Stimulated activated CD4-positive, alpha-beta T cell treated with anti-CD3 and anti-CD28 coated beads, Interleukin-4, amount 100 ng/mL, for 4 hours (primary cell): ENCODE results near the gene TBC1D22A.

Source experiments
- DNase-seq, 2 experiments: peaks; one replicate each; pipeline ENCODE4 v3.0.0-alpha.2; 2020

TBC1D22A gene

DNA sequence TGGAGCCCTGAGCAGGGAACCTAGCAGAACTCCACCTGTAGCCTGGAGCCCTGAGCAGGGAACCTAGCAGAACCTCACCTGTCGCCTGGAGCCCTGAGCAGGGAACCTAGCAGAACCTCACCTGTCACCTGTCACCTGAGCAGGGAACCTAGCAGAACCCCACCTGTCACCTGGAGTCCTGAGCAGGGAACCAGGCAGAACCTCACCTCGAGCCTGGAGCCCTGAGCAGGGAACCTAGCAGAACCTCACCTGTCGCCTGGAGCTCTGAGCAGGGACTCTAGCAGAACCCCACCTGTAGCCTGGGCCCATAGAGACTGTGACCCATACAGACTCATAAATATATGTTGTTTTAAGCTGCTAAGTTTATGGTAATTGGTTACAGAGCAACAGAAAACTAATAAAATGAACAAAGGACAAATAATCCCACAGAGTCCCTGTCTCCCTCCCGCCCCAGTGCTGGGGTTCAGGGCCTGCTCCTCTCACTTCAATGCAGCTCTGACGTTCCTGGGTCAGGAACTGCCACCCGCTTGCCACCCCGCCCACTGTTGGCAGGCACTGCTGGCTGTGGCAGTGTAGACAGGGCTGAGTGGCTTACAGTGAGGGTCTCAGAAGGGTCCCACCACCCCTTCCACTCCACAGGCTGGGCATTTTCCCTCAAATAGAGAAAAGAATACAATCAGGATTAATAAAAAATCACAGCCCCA is 259.1 kb downstream of the TBC1D22A start:
- no peak for DNase-seq

DNA sequence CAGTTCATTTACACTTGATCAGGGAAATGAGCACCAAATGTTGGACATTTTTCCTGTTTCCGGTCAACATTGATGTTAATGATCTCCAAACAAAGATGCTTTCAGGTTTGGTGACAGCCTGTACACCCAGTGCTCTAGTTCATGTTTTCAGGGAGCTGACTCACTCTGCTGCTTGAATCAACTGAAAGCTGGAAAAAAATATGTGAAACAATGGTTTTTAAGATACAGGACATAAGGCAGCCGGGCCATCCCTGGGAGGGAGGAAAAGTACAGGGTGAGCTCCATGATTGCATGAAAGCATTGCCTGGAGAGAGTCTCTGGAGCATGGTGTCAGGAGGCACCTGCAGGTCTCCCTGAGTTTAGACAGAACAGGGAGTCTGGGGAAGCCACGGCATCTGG is 259.6 kb downstream of the TBC1D22A start:
- DNase-seq = no peak

DNA sequence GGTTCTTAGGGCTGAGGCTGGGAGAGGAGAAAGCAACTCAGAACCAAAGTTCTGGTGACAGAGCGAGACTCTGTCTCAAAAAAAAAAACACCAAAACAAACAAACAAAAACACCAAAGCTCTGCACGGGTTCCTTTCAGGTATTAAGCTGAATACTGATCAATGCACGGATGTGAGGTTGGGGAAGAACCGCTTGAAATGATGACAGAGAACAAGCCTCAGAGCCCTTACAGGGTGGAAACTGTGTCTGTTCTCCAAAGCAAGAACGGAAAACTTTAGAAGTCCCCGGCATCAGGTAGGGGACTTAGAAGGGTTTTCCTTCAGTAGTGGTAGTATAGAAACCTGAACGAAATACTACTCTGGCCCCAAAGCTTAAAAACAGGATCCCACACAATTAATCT is 260.0 kb downstream of the TBC1D22A start:
- DNase-seq = no peak

DNA sequence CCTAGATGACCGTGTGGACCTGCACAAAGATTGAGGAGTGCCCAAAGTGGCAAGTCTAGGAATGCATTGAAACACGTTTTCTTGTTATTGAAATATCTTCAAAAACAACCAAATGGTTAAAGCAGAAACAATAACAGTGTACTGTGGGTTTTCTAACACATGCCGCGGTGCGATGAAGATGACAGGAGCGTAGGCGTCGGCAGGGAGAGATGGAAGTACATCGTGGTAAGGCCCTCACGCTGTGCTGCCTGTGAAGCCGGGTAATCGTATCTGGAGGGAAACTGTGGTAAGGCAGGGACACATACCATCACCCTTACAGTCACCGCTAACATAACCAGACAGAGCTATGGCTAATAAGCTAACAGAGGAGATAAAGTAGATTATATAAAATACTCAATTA is 261.4 kb downstream of the TBC1D22A start:
- no peak for DNase-seq

DNA sequence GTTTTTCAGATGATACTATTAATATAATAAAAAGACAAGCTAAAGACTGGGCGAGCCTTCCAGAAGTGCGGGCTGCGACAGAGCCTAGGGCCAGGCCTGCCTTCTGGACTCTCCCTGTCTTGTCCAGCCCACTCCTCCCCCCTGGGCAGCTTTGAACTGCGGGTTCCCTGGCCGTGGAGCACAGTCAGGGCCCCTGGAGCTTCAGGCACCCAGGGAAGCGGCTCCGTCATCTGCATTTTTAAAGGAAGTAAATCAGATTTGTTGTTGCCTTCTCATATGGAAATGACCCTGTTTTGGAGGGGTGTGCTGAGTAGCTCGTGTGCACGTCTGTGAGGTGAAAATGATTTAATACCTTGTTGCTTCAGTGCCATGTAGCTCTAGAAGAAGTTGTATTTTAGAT is 265.3 kb downstream of the TBC1D22A start:
- DNase-seq = no peak

DNA sequence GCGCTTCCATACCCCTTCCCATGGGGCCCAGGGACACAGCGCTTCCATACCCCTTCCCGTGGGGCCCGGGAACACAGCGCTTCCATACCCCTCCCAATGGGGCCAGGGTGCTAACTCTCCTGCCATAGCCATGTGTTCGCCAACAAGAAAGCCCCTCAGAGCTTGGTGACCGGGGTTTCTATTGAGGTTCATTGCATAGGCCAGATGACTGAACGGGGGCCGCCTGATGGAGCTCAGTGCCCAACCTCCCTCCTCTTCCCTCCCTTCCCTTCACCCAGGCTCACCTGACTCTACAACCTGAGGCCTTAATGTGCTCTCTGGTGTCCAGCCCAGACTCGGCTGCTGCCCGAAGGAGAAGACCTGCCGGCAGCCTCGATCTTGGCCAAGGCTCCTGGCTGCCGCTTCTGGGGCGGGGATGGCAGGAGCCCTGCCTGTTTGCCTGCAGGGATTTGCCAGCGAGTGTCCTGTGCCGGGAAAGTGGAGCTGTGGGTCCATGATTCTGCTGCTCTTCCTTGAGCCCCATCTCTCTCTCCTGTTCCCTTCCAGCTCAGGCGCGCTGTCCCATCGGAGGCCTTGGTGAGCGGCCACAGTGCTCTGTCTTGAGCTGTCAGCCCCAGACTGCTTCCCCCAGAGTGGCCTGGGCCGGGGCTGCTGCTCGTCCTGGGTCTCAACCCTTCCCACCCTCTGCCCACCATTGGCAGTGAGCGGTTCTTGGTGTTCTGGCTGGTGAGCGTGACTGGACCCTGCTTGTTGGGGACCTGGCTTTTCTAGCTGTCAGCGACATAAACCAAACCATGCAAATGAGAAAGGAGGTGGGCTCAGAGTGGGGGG is 267.0 kb downstream of the TBC1D22A start:
- DNase-seq = no peak

DNA sequence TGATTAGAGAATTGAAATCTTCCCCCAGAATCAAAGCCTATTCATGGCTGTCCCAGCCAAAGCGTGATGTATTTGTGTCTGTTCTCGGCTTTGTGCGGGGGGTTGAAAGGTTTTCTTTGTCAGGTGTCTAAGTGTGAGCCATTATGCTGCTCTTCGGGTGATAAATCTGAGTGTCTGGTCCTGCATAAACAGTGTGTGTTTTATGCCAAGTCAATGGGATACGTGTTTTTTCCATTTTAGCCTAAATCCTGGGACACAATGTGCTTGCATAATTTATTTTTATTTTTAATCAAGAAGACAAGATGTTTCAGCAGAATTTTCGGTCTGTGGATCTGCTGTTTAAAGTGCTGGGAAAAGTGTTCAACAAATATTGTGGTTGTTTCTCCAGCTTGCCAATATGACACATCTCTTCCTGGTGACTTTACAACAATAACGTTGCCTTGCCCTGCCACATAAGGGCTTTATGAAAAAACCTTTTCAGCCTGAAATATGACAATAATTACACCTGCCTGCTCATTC is 267.8 kb downstream of the TBC1D22A start:
- DNase-seq = no peak

DNA sequence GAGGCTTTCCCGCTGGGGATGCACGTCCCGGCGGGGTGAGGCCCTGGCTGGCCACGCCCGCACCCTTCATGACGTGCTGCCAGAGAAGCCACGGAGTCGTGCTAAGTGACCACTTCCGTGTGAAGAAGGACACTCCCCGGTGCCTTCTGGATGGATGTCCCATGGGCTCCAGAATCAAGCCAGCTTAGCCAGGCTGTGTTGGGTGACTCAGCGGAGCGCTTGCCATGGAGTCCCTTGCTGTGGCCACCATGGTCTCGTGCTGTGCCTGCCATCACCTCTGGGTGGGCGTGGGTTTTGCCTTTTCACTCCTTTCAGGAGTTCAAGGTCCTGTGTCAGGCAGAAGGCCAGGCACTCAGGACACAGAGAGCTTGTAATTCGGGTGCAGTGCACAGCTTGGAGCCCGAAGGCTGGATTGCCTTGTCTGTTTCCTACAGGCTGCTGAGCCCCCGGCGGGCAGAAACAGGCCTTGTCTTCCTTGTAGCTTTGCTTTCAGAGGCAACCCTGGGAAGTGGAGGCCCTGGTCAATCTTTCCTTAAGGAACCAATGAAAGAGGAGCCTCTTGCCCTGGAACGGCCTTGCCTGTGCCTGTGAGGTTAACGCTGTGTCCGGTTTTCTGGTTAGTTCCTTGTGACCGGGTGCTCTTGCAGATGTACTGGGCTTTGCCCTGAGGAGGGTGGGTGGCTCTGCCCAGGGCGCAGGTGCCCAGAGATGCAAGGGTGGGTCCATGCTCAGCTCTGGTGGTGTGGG is 268.6 kb downstream of the TBC1D22A start:
- DNase-seq = no peak

DNA sequence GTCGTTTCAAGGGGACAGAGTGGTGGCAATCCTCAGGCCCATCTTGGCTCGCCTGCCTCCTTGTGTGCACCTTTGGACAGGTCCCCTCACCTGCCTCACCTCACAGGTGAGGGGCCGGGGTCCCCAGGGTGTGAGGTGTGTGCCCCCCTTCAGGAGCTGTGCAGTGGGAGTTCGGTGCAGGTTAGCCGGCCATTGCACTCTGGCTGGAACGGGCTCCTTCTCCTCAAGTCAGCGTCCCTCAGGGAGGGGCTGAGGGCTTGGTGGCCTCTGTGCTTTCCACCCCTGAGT is 269.1 kb downstream of the TBC1D22A start:
- DNase-seq = no peak

DNA sequence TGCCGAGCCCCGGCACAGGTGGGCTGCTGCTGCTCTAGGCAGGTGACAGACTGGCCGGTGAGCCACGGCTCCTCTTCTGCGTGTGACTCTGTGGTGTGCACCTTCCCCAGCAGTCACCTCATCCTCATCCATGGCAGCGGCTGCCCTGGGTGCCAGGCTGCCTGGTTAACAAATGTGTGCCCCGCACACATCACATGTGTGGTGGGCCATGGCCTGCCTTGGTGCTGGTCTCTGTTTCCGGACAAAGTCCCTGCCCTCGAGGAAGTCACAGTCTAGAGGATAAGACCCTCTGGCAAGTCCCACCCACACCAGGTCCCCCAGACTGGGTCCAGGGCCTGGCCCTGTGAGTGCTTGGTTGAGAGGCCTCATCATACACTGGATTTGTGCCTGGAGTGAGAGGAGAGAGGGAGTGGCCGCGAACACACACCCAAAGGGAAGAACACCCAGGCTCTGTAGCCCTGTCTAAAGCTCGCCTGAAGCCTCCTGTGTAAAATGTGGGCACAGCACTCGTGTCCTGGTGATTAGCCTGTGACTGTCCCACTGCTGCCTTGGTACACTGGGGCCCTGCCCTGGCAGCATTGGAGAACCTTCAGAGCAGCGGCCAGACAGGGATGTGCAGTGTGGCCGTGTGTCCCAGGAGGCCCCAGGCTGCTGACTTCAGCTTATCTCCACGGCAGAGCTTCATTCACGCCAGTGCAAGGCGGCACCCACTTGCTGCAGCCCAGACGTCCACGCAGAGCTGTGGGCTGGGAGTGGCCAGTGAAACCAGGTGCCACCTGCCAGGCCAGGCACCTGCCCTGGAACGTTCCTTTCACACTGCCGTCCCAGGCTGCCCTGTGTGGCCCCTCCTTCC is 269.9 kb downstream of the TBC1D22A start:
- DNase-seq = no peak

DNA sequence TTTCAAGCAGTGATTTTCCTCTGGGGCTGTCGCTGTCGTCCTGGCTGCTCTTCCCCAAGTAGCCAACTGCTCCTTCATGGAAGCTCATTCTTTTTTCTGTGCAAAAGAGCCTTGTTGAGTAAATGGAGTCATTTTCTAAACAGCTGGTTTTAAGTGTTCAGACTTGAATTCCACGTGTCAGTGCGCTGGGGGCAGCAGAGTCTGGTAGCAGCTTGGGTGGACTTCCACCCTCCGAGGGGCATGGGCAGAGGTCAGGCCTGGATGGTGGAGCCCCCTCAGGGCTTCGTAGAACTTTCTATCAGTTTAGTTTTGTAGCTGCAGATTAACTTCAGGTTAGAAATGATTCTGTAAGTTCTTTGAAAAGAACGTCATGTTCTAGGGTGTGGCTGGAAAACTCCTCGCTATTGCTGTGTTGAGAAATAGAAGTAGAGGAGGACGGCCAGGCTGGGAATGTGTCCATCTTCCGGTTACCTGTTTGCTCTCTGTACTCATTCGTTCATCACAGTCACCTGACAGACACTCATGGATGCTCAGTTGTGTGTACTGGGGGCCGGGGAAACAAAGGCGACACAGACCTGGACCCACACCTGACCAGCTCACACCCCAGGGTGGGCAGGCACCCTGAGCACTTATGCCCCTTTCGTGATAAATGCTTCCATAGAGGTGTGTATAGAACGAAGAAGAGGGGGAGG is 270.7 kb downstream of the TBC1D22A start:
- no peak for DNase-seq

DNA sequence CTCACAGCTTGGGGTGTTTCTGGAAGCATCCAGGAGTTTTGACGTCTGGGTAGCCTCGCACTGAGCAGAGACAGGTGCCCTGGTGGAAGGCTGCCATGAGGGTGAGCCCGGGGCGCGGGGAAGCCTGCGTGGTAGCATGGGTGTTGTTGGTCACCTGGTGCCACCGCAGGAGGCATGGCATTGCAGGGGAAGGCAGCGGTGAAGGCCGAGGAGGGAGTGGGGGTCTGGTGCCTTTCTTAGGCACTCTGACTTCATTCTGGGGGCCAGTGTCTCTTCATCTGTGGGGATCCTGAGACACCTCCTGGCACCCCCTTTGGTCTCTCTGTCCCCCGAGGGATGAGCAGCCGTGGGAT is 271.2 kb downstream of the TBC1D22A start:
- no peak for DNase-seq

DNA sequence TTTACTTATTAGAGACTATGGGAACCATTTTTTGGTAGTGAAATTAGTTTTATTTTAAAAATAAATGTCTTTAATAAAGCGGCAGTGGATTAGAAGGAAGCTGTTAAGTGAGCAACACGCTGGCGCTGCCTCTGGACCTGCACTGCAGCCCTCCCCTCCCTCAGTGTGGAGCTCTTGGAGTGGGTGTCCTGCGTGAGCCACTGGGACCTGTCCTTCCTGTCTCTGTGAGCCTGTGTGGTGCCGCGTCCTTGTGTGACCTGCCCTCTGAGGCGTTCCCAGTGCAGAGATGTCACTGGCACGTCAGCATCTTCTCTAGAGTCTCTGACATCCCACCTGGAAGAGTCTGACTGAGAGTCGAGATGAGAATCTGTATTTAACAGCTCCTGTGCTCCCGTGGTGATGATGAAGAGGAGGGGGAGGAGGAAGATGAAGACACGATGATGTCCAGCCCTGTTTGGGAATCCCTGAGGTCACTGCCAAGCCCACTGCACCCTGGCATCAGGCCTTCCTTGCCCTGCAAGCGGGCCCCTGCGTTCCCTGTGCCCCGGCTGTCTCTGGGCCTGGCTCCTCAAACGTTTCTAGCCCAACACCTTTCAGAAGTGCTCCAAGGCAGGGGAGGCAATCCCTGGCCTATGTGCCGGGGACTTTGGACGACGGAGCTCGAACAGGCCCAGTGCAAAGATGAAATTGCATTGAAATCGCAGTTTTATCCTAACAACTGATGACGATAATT is 271.8 kb downstream of the TBC1D22A start:
- DNase-seq = no peak

DNA sequence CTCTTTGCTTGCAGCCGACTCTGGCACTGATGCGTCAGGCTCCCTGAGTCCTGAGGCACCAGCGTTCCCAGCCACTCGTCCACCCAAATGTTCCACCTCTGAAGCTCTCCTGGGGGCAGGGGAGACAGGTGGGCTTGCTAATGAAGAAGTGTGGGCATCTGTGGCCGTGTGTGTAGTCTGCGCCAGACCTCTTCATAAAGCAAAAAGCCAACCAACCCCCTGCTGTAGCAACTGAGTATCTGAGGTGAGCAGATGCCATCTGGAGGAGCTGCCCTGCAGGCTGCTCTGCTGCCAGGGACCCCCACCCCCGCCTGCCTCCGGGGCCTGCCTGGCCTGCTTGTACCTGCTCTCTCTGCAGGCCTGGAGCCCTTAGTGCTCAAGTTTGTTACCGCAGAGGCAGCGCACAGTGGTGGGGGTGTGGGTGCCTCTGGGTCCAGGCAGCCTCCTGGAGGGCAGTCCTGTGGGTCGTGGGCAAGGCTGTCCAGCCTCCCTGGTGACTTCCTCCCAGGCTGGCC is 272.5 kb downstream of the TBC1D22A start:
- no peak for DNase-seq

DNA sequence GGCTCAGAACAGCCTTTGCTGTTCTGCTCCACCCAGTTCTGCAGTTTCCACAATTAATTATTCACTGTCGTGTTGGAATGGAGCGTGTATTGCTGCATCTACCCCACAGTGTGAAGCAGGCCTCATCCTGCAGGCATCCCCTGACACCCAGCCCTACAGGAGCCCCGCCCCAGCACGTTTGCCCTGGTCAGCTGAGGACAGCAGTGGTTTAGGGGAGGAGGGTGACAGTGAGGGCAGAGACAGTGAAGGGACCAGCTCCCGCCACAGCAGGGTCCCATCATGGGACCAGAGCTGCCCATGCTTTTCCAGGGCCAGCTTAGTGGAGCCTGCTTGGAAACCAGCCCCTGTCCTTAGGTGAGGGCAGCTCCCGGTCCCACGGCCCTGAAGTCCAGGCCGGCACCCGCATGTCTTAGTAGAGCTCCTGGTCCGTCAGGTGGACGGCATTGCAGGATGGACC is 273.0 kb downstream of the TBC1D22A start:
- no peak for DNase-seq

DNA sequence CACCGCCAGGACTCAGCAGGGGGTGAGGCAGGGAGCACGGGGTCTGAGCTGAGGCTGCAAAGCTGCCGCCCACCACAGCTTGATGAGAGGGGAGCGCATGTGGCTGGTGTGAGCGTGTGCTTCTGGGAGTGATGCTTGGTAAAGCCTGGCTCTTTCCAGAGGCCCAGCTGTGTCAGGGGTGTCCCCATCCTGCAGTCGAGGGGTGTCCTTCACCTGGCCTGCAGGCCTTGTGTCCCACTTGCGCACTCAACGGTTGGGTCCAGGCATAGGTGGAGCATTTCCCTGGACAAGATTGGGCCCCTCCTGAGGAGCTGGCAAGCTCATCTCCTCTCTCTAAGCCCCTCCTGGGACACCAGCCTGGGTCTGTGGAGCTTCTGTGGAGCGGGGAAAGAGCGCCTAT is 273.9 kb downstream of the TBC1D22A start:
- no peak for DNase-seq

DNA sequence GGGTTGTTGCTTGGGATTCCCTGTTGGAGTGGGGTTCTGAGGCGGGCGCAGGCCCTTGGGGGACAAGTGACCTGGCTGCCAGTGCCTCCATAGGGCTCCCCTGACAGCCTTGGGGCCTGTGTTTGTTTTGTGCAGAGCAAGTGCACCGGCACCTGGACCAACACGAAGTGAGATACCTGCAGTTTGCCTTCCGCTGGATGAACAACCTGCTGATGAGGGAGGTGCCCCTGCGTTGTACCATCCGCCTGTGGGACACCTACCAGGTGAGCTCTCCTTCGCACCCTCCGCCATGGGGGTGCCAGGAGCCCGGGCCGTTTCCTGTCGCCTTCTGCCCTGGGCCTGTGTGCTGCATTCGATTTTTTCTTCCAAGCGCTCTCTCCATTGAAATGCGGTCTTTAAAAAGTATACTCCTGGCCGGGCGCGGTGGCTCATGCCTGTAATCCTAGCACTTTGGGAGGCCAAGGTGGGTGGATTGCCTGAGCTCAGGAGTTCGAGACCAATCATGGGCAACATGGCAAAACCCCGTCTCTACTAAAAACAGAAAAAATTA is 274.6 kb downstream of the TBC1D22A start:
- DNase-seq = no peak

DNA sequence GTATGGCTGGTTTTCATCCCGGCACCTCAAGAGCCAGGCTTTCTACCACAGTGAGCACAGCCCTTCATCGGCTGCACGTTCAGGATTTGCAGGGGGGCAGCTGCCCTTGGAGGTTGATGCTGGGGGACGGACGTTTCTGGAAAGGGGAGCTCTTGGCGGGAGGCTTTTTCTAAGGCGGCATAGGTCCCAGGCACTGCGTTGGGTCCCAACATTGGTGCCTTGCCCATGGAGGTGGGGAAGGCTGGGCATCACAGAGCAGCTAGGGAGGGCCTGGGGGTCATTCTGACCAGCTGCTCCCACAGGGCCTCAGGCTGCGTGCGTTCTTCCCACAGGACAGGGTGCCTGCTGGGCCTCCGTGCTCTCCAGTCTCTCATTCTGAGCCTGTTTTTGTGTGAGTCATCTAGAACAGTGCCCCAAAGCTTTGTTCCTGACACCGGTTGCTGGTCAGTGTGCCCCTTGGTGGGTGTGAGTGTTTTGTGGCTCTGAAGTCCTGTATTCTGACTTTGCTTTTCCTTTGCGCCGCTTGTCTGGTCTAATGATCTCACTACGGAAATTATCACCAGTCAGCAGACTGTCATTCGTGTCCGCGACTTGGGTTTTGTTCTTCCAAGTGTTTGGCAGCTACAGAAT is 275.9 kb downstream of the TBC1D22A start:
- DNase-seq = no peak

DNA sequence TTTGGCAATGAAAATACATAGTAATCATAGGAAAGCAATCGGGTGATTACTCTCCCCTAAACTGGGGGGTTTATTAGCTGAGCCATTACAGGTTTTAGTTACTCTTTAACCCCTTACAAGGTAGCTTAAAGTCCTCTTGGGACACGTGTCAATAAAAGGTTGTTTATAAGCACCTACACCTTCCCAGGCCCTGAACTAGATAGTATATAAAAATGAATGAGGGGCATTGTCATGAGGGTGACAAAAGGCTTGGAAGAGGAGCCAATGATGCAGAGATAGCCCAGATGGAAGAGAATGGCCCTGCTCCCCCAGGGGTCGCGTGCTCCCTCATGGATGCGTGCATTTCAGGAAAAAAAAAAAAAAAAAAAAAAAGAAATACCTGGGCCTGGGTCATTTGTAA is 276.9 kb downstream of the TBC1D22A start:
- no peak for DNase-seq

DNA sequence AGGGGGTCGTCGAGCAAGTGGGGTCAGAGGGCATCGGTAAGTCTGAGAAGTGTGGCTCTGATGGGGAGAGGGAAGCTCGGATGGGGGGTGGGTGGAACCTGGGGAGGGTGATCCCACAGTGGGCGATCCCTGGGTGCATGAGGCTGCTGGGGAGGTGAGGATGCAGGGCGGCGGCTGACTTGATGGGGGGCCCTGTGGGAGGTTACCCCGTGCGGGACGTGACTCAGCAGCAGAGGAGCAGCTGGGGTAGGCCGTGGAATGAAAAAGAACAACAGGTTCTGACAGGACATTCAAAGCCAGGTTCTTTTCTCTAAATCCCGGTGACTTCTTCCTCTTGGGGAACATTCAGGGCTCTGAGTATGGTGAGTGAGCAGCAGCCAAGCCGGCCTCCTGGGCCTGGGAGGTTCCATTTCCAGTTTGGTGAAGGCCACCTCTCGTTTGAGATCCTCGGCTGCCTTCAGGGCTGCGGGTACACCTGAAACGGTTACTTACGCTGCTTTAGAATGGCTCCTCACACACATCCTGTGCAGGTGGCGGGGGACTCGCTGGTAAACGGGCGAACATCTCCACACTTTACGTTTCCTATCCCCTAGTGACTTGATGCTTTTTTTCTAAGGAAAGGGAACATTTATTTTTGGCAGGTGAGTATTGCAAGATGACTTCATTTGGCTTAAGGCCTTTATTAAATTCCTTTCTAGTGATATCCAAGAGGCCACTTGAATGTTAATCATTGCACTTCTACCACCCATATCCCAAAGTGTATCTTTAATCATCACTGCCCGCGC is 278.2 kb downstream of the TBC1D22A start:
- DNase-seq = no peak
